ENCODE results near the gene PACSIN2.

Gene PACSIN2

GRCh38 chr22:42895541-42895981 lies 119.4 kb downstream of the PACSIN2 start:
- TF ChIP-seq CTCF (IDR thresholded peaks at IDR 0.05; ENCODE audit: extremely low read depth, missing control alignments) = no peak
- DNase-seq (ENCODE audit: low spot score) = no peak

DNA sequence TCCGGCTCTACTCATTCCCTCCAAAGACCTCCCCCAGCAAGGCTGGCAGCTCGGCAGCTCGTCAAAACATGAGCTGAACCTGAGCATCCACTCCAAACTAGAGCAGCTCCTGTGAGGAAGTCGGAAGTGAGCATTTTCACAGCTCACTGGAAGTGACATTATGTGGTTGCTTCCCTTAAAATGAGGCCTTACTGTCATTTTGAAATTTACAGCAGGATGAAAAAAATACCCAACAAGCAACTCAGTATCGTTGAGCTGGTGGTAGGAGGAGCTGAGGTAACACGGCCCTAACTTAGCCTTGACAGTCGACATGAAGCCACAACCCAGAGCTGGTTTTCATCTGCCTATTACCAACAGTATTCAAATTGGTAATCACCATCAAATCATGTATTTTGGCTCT lies 119.9 kb downstream of the PACSIN2 start:
- DNase-seq (ENCODE audit: low spot score) = peak; percentile 66
- no peak for TF ChIP-seq CTCF (IDR thresholded peaks at IDR 0.05; ENCODE audit: extremely low read depth, missing control alignments)

DNA sequence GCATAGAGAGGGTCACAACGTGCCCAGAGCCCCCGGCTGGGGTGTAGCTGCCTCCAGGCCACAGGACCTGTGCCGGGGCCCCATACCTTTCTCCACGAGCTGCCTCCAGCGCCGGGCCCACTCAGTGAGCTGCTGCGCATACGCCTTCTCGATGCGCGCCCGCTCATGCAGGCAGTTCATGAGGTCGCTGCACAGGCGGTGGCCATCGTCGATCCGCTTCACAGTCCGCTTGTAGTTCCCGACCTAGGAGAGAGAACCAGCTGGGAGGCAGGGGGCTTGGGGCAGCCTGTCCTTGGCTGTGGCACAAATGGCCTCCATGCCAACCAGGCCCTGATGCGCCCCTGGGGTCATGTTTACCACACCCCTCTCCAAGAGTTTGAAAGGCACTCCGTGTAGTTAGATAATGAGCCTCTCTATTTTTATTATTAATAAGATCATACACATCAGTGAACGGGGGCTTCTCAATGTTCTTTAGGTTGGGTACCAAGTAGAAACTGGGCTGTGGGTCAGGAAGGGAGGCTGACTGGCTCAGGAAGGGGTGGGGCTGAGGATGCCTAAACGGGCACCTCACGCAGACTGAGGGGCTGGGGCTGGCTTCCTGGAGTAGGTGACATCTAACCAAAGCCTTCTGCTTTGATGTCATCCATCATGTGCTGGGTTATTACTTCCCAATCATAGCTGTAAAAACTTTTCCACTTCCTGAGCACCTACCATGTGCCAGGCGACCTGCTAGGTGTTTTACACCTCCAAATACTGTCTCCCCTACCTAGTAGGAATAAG lies 121.4 kb downstream of the PACSIN2 start:
- no peak for TF ChIP-seq CTCF (IDR thresholded peaks at IDR 0.05; ENCODE audit: extremely low read depth, missing control alignments)
- no peak for DNase-seq (ENCODE audit: low spot score)

GRCh38 chr22:42892571-42893316 lies 122.2 kb downstream of the PACSIN2 start:
- DNase-seq (ENCODE audit: low spot score) = peak; percentile 56
- TF ChIP-seq CTCF (IDR thresholded peaks at IDR 0.05; ENCODE audit: extremely low read depth, missing control alignments) = no peak

- no peak for DNase-seq (ENCODE audit: low spot score)
- TF ChIP-seq CTCF (IDR thresholded peaks at IDR 0.05; ENCODE audit: extremely low read depth, missing control alignments) = no peak
Observed at GRCh38 chr22:42892156-42892555, 122.8 kb downstream of the PACSIN2 start.

DNA sequence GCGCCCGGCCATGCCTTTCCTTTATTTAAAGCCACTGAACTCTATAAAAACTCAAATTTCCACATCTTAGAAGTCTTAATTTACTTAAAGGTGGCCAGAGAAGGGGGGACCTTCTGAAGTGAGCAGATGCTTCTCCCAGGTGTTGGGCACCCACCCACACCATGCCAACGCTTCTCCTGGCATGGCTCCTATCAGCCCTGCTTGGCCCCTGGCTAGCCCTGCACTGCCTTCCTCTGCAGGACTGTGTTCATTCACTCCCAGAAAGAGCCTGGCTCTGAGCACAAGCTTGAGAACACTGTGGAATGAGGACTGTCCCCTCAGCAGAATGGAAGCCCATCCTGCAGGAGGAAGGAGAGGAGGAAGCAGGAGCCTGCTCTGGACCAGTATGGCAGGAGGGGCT lies 123.3 kb downstream of the PACSIN2 start:
- TF ChIP-seq CTCF (IDR thresholded peaks at IDR 0.05; ENCODE audit: extremely low read depth, missing control alignments) = no peak
- no peak for DNase-seq (ENCODE audit: low spot score)

- TF ChIP-seq CTCF (IDR thresholded peaks at IDR 0.05; ENCODE audit: extremely low read depth, missing control alignments) = no peak
- no peak for DNase-seq (ENCODE audit: low spot score)
Observed at GRCh38 chr22:42891008-42891407, 123.9 kb downstream of the PACSIN2 start.
